ENCODE results near the gene LIN7B.
"Not testable (repeated sequence)": the region's sequence is repeated elsewhere in the genome, so short reads cannot be mapped to it uniquely, and the experiment has no call there.

The LIN7B gene, protein sequence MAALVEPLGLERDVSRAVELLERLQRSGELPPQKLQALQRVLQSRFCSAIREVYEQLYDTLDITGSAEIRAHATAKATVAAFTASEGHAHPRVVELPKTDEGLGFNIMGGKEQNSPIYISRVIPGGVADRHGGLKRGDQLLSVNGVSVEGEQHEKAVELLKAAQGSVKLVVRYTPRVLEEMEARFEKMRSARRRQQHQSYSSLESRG

DNA sequence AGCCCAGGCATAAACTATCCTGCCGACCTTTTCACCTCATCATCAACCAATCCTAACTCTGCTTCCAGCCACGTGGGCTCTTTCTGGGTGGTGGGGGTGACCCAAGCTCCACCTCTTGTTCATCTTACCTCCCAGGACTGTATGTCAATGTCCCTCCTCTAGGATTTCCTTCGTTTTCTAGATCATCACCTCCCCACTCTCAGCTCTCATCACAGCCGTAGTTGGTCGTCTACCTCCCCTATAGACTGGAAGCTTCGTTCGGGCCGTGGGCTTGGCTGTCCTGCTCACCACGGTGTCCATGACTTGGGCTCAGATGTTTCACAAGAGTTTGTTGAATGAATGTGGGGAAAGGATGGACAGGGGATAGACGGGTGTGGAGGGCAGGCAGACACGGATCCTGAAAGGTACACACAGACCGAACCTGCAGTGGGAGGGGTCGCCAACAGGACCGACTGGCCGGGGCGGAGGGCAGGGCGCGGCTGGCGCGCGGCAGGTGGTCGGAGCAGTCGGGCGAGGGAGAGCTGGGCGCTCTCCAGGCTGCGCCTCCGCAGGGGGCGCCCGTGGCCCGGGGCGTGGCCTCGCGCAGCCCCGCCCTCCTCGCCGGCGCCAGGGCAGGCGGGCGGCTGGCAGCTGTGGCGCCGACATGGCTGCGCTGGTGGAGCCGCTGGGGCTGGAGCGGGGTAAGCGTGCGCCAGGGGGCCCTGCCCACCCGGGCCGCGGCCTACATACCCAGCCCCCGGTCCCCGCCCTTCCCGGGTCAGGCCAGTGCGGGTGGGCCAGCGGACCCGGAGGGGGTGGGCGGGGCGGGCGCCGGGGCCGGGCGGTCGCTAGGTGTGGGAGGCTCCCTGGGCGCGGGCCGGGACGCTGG is at the start of gene LIN7B:
TSS of gene LIN7B (plus strand) at position 609 of the 868 bp plus-strand sequence. CDS start at position 644, 35 bp downstream.
- DNase-seq = peak; percentile 33

DNA sequence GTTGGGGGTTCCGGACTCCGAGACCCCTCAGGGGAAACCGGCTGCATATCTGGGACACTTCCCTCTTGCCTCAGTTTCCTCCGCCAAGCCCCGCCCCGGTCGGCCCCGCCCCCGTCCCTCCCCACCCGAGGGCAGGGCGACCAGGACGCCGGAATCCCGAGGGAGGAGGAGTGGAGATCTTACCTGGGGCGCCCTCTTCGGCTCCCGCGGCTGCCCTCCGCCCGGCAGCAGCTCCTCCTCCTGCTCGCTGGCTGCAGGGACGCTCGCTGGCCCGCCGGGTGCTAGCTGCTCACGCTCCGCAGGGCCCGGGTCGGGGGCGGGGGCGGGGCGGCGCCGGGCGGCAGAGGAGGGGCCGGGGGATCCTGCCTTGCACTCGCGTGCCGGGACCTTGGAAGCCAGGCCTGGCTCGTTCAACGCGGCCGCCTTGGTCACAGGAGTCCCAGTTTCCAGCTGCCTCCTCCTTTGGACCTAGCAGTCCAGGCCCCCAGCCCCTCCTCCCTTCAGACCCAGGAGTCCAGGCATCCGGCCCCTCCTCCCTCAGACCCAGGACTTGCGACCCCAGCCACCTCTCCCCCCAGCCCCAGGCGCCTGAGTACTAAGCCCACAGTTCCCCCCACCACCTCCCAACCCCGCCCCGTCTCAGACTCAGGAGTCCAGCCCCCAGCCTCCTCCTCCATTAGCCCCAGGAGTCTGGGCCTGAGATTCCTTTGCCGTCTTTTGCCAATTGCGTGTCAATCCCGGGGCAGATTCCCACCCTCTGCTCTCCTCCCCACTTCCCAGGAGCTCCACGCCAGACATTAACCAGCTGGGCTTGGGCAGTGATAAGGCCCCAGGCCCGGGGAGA is 49.2 kb upstream of the LIN7B start, which contains the start of gene NTF4:
TSS of gene NTF4 (minus strand) at position 51 of the 844 bp plus-strand sequence. CDS start 2,821 bp downstream, outside the sequence.
- DNase-seq = no peak

DNA sequence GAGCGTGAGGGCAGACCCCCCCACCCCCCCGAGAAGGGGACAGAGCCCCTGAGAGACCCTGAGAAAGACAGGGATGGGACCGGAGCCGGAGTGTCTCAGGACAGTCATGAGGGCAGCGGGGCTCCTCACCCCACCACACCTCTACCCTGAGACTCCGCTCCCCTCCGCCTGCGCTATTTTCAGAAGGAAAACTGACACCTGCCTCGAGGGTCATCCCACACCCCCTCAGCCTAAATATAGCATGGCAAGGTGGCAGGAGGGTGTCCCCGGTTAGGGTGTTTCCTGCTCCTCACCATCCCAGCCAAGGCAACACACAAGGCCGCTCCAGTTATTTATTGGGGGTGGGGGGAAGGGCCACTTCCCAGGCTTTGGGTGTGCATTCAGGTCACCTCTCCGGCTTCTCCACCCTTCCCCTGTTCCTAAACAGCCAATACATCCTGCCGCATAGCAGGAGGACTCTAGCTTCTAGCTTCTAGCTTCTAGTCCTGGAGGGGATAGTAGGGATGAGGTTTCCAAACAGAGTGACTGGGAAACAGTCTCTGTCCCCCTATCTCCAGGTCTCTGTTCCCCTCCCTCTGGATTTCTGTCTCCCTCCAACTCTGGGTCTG is 48.2 kb upstream of the LIN7B start:
- DNase-seq = no peak

DNA sequence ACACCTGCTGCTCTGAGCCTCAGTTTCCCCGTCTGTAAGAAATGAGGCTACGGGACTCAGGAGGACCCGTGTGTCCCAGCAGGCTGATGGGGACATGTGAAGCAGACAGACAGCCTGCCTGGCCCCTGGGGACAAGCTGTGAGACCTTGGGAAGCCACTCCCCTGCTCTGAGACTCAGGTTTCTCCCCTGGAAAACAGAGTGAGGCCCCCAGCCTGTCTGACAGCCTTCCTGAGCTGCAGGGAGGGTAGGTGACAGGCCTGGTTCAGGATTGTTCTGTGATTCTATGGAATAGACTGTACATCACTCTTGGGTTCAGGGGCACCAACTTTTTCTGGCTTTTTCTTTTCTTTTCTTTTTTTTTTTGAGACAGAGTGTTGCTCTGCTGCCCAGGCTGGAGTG is 46.6 kb upstream of the LIN7B start:
- DNase-seq = no peak

DNA sequence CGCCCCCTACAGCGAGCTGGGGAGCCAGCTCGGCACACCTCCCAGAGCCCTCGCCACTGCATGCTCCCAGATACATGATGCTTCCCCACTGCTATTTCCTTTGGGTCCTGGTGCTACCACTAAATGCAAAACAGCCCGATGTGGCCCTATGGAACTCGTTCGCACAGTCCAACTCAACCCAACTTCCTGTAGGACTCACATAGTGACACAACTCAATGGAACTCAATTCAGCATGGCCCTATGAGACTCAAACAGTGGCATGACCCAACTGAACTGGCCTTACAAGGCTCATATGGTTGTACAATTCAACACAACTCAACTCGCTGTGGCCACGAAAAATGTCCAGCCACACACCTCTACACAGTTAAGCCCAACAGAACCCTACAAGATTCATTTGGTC is 45.1 kb upstream of the LIN7B start:
- DNase-seq = no peak

DNA sequence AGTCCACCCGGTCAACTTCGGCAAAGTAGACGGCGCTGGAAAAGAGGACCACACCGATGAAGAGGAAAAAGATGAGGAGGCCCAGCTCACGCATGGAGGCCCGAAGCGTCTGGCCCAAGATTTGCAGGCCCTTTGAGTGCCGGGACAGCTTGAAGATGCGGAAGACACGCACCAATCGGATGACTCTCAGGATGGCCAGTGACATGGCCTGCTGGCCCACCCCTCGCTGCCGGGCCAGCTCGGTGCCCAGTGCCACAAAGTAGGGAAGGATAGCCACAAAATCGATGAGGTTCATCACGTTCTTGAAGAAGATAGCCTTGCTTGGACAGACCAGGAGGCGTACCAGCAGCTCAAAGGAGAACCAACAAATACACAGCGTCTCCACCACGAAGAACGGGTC is 43.8 kb upstream of the LIN7B start:
- DNase-seq = no peak

DNA sequence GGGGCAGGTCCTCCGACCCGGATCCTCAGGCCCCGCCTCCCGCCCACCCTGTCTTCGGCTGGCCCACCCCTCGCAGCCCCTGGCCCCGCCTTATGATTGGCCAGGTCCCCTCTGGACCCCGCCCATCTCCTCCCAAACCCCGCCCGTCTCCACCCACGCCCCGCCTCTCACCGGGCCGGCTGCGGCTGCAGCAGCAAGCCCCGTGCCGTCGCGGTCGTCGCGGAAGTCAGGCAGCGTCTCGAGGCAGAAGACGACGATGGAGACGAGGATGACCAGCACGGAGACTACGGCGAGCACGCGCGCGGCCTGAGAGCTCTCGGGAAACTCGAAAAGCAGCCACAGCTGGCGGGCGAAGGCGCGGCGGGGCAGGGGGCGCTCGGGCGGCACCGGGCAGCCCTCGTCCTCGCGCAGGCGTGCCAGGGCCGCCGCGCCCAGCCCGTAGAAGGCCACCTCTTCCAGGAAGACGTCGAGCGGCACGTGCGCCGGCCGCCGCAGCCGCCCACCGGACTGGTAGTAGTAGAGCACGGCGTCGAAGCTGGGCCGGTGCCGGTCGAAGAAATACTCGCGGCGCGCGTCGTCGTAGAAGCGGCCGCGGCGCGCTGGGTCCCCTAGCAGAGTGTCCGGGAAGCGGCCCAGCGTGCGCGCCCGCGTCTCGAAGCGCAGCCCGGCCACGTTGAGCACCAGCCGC is 42.2 kb upstream of the LIN7B start:
- no peak for DNase-seq

DNA sequence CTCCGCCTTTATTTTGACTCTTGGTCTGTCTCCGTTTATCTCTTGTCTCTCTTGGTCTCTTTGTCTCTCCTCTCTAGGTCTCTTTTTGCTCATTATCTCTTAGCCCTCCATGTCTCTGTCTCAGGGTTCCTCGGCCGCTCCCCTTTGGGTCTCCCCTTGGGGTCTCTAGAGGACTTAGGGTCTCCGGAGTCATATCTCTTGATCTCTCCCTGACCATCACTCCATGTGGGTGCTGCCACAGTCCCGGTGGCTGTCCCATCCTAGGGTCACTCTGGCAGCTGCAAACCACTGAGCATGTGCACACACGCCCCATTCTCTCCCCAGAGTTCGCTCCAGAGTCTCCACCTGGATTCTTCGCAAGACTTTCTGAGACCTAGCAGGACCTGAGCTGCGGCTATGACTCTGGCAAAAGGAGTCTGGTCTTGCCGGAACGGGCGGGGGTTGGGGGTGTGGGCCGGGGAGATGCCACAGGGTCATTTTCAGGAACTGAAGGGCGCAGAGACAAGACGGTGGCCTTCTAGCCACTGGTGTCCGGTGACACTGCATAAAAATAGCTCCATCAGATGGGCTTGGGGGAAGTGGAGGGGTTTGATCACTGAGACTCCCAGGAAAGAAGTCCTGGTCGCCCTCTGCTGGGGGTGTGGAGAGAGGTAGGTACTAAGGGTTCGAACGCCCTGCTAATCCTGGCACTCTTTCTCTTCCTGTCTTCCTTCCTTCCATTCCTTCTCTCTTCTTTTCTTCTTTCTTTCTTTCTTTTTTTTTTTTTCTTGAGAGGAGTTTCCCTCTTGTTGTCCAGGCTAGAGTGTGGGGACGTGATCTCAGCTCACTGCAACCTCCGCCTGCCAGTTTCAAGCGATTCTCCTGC is 40.4 kb upstream of the LIN7B start:
- no peak for DNase-seq

DNA sequence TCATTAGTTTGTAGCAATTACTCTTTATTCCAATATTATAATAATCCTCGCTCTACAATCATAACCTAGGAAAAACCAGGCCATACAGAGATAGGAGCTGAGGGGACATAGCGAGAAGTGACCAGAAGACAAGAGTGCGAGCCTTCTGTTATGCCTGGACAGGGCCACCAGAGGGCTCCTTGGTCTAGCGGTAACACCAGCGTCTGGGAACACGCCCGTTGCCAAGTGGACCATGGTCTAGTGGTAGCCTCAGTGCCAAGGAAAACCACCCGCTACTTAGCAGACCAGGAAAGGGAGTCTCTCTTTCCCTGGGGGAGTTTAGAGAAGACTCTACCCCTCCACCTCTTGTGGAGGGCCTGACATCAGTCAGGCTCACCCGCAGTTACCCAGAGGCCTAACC is 39.3 kb upstream of the LIN7B start:
- DNase-seq = not testable (repeated sequence)

DNA sequence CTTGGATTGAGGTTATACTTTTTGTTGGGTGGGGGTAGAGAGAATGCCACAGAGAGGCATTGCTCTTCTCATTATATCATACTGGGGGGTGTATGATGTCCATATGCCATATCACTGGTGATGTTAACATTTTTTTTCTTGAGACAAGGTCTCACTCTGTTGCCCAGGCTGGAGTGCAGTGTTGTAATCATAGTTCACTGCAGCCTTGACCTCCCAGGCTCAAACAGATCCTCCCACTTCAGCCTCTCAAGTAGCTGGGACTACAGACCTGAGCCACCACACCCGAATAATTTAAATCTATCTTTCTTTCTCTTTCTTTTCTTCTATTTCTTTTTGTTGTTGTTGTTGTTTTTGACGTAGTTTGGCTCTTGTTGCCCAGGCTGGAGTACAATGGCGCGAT is 33.8 kb upstream of the LIN7B start:
- no peak for DNase-seq

DNA sequence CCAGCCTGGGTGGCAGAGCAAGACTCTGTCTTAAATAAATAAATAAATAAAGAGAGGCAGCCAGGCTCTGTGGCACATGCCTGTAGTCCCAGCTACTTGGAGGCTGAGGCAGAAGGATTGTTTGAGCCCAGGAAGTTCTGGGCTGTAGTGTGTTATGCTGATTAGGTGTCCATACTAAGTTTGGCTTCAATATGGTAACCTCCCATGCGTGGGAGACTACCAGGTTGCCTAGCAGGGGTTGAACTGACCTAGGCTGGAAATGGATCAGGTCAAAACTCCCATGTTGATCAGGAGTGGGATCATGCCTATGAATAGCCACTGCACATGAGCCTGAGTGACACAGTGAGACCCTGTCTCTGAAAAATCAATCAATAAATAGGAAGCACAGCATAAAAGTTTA is 32.9 kb upstream of the LIN7B start:
- no peak for DNase-seq

DNA sequence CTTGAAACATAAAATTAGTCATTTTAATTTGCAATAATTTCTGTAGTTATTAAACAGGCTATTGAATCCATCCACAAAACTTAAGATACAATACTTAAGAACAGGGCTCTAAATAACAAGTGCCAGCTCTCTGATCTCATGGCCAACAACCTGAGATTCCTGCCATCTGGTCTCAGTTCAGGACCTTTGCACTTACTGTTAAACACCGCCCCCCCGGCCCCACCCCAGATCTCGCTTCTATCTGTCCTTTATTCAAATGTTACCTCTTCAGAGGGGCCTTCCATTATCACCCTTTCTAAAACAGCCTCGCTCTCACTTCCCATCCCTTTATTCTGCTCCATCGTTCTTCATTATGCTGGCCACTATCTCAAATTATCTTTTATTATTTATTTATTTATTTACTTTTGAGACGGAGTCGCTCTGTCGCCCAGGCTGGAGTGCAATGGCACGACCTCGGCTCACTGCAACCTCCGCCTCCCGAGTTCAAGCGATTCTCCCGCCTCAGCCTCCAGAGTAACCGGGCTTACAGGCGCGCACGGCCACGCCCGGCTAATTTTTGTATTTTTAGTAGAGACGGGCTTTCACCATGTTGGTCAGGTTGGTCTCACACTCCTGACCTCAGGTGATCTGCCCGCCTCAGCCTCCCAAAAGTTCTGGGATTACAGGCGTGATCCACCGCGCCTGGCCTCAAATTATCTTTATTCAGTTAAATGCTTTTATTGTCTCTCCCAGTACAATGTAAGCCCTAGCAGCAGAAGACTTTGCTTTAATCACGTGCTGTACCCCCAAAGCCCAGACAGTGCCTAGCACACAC is 29.8 kb upstream of the LIN7B start:
- DNase-seq = no peak

DNA sequence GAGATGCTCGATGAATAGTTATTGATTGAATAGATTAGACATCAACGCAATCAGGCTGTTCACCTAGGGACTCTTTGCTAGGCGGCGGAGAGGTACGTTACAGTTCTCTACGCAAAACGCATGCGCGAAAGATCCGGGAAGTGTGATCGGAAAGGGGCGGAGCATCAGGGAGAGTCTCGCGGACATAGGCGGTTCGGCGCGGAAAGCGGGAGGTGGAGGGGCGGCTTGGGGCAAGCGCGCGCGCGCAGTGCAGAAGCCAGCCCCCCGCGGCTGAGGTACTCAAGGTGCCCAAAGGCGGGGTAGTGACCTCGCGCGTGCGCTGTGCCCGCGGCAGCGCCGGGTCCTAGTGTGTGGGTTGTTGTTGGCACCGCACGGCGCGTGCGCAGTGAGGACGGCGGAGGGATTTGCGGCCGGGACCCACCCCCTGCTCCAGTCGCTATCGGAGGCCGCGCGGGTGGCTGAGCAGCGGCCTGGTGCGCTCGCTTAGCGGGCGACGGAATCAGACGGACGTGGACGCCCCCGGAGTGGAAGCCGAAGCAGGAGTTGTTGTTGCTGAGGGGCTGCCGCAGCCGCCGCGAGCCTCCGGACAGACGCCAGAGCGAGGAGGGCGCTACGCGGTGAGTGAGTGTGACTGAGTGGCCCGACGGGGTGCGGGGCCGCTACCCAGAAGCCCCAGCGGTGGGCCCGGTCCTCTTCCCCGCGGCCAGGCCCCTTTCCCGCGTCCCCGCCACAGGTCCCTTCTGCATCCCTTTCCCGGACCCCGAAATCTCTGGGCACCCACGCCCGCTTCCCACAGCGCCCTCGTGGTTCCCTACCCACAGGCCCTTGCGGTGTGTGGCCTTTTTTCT is 28.9 kb upstream of the LIN7B start, which contains the start of gene SNRNP70:
TSS of gene SNRNP70 (plus strand) at position 432 of the 848 bp plus-strand sequence. CDS start 964 bp downstream, outside the sequence.
- DNase-seq = peak; percentile 98

DNA sequence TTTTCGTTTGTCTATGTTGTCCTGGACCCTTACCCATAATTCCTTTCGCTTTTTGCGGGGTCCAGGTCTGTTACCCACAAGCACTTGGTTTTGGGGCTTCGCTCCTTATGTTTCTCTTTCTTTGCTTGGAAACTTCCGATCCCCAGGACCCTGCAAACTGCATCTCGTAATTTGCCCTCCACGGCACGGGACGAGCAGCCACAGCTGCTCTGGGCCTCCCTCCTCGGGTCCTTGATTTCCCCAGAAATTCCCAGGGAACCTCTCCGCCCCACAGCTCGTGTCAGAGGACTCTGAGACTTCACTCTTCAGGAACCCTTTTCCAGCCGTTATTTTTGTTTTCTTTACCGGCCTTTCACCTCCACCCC is 28.3 kb upstream of the LIN7B start:
- DNase-seq = no peak

DNA sequence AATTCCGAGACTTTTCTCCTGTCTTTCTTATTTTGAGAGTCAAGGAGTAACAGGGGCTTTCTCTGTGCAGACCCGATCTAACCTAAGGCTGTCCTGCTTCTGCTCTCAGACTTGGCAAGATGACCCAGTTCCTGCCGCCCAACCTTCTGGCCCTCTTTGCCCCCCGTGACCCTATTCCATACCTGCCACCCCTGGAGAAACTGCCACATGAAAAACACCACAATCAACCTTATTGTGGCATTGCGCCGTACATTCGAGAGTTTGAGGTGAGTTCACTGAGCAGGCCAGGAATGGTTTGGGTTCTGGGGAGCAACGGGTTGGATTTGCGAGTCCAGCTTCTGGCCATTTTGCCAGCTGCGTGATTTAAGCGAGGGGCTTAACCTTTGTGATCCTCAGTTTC is 27.9 kb upstream of the LIN7B start:
- no peak for DNase-seq

DNA sequence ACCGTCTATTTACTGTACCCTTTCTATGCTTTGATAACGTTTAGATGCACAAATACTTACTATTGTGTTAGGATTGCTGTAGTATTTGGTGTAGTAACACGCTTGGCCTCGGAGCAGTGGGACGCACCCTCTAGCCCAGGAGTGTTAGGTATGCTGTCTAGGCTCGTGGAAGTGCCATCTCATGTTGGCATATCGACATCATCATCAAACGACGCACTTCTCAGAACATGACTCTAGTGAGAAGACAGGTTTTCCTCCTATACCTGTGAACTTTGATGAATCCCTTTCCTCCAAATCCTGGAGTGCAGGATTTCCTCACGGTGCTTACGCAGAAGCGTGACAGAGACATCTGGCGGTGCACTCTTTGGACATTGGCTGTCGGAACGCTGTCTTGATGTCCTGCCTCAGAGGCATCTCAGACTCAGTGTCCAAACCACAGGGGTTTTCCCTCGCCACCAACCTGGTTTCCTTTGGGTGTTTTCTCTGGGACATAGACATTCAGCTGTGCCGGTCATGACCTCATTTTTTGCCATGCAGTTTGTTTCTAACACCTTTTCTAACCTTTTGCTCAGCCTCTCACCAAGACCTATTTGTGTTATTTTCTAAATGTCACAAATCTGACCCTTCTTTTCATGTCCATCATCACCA is 22.7 kb upstream of the LIN7B start:
- no peak for DNase-seq

DNA sequence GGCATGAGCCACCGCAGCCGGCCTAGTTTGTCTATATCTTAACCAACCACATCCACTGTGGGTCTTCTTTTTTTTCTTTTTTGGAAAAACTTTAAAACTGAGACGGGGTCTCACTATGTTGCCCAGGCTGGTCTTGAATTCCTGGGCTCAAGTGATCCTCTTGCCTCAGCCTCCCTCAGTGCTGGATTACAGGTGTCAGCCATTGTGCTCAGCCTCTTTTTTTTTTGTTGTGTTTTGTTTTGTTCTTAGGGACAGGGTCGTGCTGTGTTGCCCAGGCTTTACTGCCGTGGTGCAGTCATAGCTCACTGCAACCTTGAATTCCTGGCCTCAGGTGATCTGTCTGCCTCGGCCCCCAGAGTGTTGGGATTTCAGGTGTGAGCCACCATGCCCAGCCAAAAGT is 21.5 kb upstream of the LIN7B start:
- DNase-seq = no peak

All from NCI-H2227 treated with DMSO at 0.1 percent for 48 hours (cell line).